HCT116 (cell line): ENCODE measurements around the gene MAP2K1.

ENCODE experiments used
- CTCF ChIP-seq, 3 experiments: fragments of 200-600 bp in 1 of 3; sonication (generic) in 1 of 3; IDR thresholded peaks in 2 of 3; conservative IDR thresholded peaks in 1 of 3; 2 replicates each; pipeline ENCODE4 v1.5.1; 2012 to 2017; ENCODE audit warnings: low read depth in 2 of 3, low read length in 2 of 3, antibody characterized with exemption in 1 of 3, borderline replicate concordance in 1 of 3, control low read depth in 1 of 3, mild to moderate bottlenecking in 1 of 3, mixed read lengths in 1 of 3, mixed run types in 1 of 3, moderate library complexity in 1 of 3; ENCODE audit not compliant: insufficient read depth in 1 of 3
- EZH2phosphoT487 ChIP-seq: fragments of 200-600 bp; IDR thresholded peaks from 2 replicates; pipeline ENCODE4 v1.6.1; 2018; ENCODE audit warnings: antibody characterized with exemption, borderline replicate concordance
- MAX ChIP-seq: IDR thresholded peaks from 2 replicates; pipeline ENCODE4 v1.6.1; 2012
- POLR2A ChIP-seq: IDR thresholded peaks from 2 replicates; pipeline ENCODE4 v1.7.0; 2011; ENCODE audit warnings: borderline replicate concordance; ENCODE audit not compliant: insufficient read depth, insufficient read length; ENCODE audit errors: extremely low read depth
- POLR2AphosphoS5 ChIP-seq: IDR thresholded peaks from 2 replicates; pipeline ENCODE4 v1.6.1; 2011; ENCODE audit warnings: mild to moderate bottlenecking, low read depth, low read length, moderate library complexity
- RAD21 ChIP-seq: IDR thresholded peaks from 2 replicates; pipeline ENCODE4 v1.6.1; 2012; ENCODE audit warnings: low read depth, mild to moderate bottlenecking
- SIN3A ChIP-seq: IDR thresholded peaks from 2 replicates; pipeline ENCODE4 v1.6.1; 2012; ENCODE audit warnings: low read depth
- ZNF274 ChIP-seq: fragments of 200-500 bp; sonication (Bioruptor generic); IDR thresholded peaks from 2 replicates; pipeline ENCODE4 v1.6.1; 2014; ENCODE audit warnings: mild to moderate bottlenecking, low read depth, low read length, inconsistent platforms

- no peak for TF ChIP-seq RAD21
- no peak for TF ChIP-seq POLR2A
- TF ChIP-seq SIN3A, result no peak
- TF ChIP-seq EZH2phosphoT487, result no peak
- TF ChIP-seq MAX, result no peak
- no peak for TF ChIP-seq CTCF (IDR thresholded peaks at IDR 0.05 in 2 of 3, conservative IDR thresholded peaks at IDR 0.05 in 1 of 3; ENCODE audit: borderline replicate concordance in 1 of 3, insufficient read depth in 1 of 3, low read depth in 2 of 3, low read length in 2 of 3)
- TF ChIP-seq ZNF274, result no peak
- no peak for TF ChIP-seq POLR2AphosphoS5
These were observed 75.9 kb downstream of the MAP2K1 start for GRCh38 chr15:66462627-66463026.
